H1 (cell line): Measurements from ENCODE around the gene EPX. TPM values are rescaled to one million over a fixed set of nuclear protein-coding genes. Genes with fewer than 3 reads are reported as not detected.

Experiments
- CTCF ChIA-PET: fragments of 300-600 bp; sonication (Branson Sonifier 250); formaldehyde crosslinking; loops from one replicate; lab custom pipeline; 2021; ENCODE audit not compliant: partially characterized antibody; lab: Charles Lee
- POLR2A ChIA-PET: fragments of 300-600 bp; sonication (Branson Sonifier 250); formaldehyde crosslinking; loops from one replicate; lab custom pipeline; 2021; ENCODE audit warnings: inconsistent platforms; ENCODE audit not compliant: partially characterized antibody; lab: Charles Lee
- DNase-seq, 2 experiments: peaks; one replicate each; pipeline versions ENCODE4 v3.0.0 to v3.0.0-alpha.2; 2010 to 2022; ENCODE audit warnings: low spot score in 2 of 2, low read depth in 1 of 2, mixed read lengths in 1 of 2
- FAIRE-seq: peaks from 2 replicates; lab custom pipeline; 2011; peaks lifted over from hg19 to GRCh38; lab: Jason Lieb, UNC
- H2AFZ ChIP-seq: 2 replicates; pipeline ENCODE4 v1.8.1; 2012; ENCODE audit warnings: low read length, inconsistent platforms
- H2AK5ac ChIP-seq: 2 replicates; pipeline ENCODE4 v1.6.1; 2013; ENCODE audit warnings: low read depth, low read length
- H2BK120ac ChIP-seq: replicated peaks from 2 replicates; pipeline ENCODE3; 2013; ENCODE audit warnings: low read depth, low read length, inconsistent platforms
- H2BK12ac ChIP-seq: 2 replicates; pipeline ENCODE4 v1.6.1; 2013; ENCODE audit warnings: low read depth, low read length
- H2BK15ac ChIP-seq: 2 replicates; pipeline ENCODE4 v1.6.1; 2013; ENCODE audit warnings: low read length
- H2BK20ac ChIP-seq: 2 replicates; pipeline ENCODE4 v1.6.1; 2013; ENCODE audit warnings: low read length
- H2BK5ac ChIP-seq: 2 replicates; pipeline ENCODE4 v1.6.1; 2013; ENCODE audit warnings: low read depth, low read length
- H3K14ac ChIP-seq: 2 replicates; pipeline ENCODE4 v1.6.1; 2013; ENCODE audit warnings: inconsistent platforms; ENCODE audit not compliant: insufficient read length
- H3K18ac ChIP-seq: 2 replicates; pipeline ENCODE4 v1.6.1; 2013; ENCODE audit warnings: low read length; ENCODE audit errors: extremely low read depth
- H3K23ac ChIP-seq: 2 replicates; pipeline ENCODE4 v1.6.1; 2013; ENCODE audit warnings: inconsistent platforms; ENCODE audit not compliant: insufficient read length
- H3K23me2 ChIP-seq: 2 replicates; pipeline ENCODE4 v1.6.1; 2013; ENCODE audit warnings: low read depth, low read length
- H3K27ac ChIP-seq: 2 replicates; pipeline ENCODE4 v1.6.1; 2011; ENCODE audit warnings: low read depth, low read length, inconsistent platforms
- H3K27me3 ChIP-seq, 4 experiments: replicated peaks in 1 of 4; 1 replicate in 1 of 4; 2 replicates in 3 of 4; pipeline versions ENCODE4 v1.6.1 to v1.8.1; 2011 to 2013; ENCODE audit warnings: low read length in 3 of 4, mild to moderate bottlenecking in 3 of 4, inconsistent platforms in 2 of 4, mixed read lengths in 2 of 4, moderate library complexity in 1 of 4; ENCODE audit not compliant: control insufficient read depth in 3 of 4, insufficient read depth in 3 of 4; ENCODE audit errors: extremely low read depth in 1 of 4
- H3K36me3 ChIP-seq, 4 experiments: 2 replicates each; pipeline versions ENCODE4 v1.6.1 to v1.8.1; 2011 to 2013; ENCODE audit warnings: mild to moderate bottlenecking in 4 of 4, low read length in 3 of 4, moderate library complexity in 2 of 4, control low read depth in 1 of 4, inconsistent platforms in 1 of 4; ENCODE audit not compliant: insufficient read depth in 4 of 4, control insufficient read depth in 2 of 4
- H3K4ac ChIP-seq: replicated peaks from 2 replicates; pipeline ENCODE3; 2013; ENCODE audit warnings: low read length, low read depth, mixed read lengths, inconsistent platforms; ENCODE audit not compliant: insufficient read length
- H3K4me1 ChIP-seq, 4 experiments: replicated peaks in 1 of 4; 1 replicate in 1 of 4; 2 replicates in 3 of 4; pipeline versions ENCODE4 v1.6.1 to v1.8.1; 2011 to 2013; ENCODE audit warnings: low read length in 3 of 4, inconsistent platforms in 2 of 4, mixed read lengths in 1 of 4; ENCODE audit not compliant: insufficient read depth in 4 of 4, control insufficient read depth in 3 of 4
- H3K4me2 ChIP-seq, 2 experiments: 2 replicates each; pipeline versions ENCODE4 v1.6.1 to v1.8.1; 2011 to 2013; ENCODE audit warnings: low read depth in 2 of 2, low read length in 2 of 2, control low read depth in 1 of 2, inconsistent platforms in 1 of 2, mild to moderate bottlenecking in 1 of 2; ENCODE audit not compliant: insufficient read depth in 1 of 2
- H3K4me3 ChIP-seq, 4 experiments: fragments of 200-600, 300-600 bp in 1 of 4; sonication (generic), shearing (Covaris generic), sonication (Bioruptor Twin) in 1 of 4; 2 replicates each; pipeline versions ENCODE4 v1.5.1 to v1.8.1; 2011 to 2016; ENCODE audit warnings: low read length in 4 of 4, low read depth in 3 of 4, control low read depth in 2 of 4, inconsistent platforms in 2 of 4, mild to moderate bottlenecking in 2 of 4, mixed read lengths in 1 of 4, moderate library complexity in 1 of 4; ENCODE audit not compliant: insufficient read depth in 2 of 4; ENCODE audit errors: extremely low read depth in 1 of 4
- H3K56ac ChIP-seq: replicated peaks from 2 replicates; pipeline ENCODE3; 2013; ENCODE audit warnings: low read depth, mild to moderate bottlenecking, mixed read lengths, low read length, inconsistent platforms; ENCODE audit not compliant: insufficient read length
- H3K79me1 ChIP-seq: 2 replicates; pipeline ENCODE4 v1.6.1; 2013; ENCODE audit warnings: low read depth, low read length, control low read depth
- H3K79me2 ChIP-seq, 2 experiments: 2 replicates each; pipeline versions ENCODE4 v1.6.1 to v1.8.1; 2012 to 2013; ENCODE audit warnings: low read length in 2 of 2, mild to moderate bottlenecking in 2 of 2, inconsistent platforms in 1 of 2; ENCODE audit not compliant: insufficient read depth in 2 of 2, control insufficient read depth in 1 of 2
- H3K9ac ChIP-seq, 4 experiments: replicated peaks in 1 of 4; 1 replicate in 1 of 4; 2 replicates in 3 of 4; pipeline versions ENCODE4 v1.6.1 to v1.8.1; 2011 to 2013; ENCODE audit warnings: low read depth in 3 of 4, low read length in 3 of 4, control low read depth in 2 of 4, mild to moderate bottlenecking in 2 of 4, moderate library complexity in 2 of 4, inconsistent platforms in 1 of 4; ENCODE audit errors: extremely low read depth in 1 of 4
- H3K9me3 ChIP-seq, 2 experiments: 2 replicates each; pipeline versions ENCODE4 v1.6.1 to v1.8.1; 2012 to 2013; ENCODE audit warnings: mild to moderate bottlenecking in 2 of 2, moderate library complexity in 2 of 2, control low read depth in 1 of 2, inconsistent platforms in 1 of 2, low read depth in 1 of 2, low read length in 1 of 2, mixed read lengths in 1 of 2; ENCODE audit not compliant: insufficient read depth in 2 of 2
- H4K20me1 ChIP-seq, 2 experiments: replicated peaks in 1 of 2; 2 replicates each; pipeline versions ENCODE3 to v1.8.1; 2011 to 2013; ENCODE audit warnings: inconsistent platforms in 2 of 2, low read length in 2 of 2, mild to moderate bottlenecking in 1 of 2; ENCODE audit not compliant: insufficient read depth in 2 of 2, control insufficient read depth in 1 of 2
- H4K5ac ChIP-seq: 2 replicates; pipeline ENCODE4 v1.6.1; 2013; ENCODE audit warnings: low read length, low read depth, mixed read lengths, inconsistent platforms; ENCODE audit not compliant: insufficient read length
- H4K8ac ChIP-seq: 2 replicates; pipeline ENCODE4 v1.8.0; 2013; ENCODE audit warnings: mild to moderate bottlenecking, moderate library complexity, low read length, inconsistent platforms; ENCODE audit not compliant: insufficient read depth; ENCODE audit errors: extremely low read depth
- H4K91ac ChIP-seq: replicated peaks from 2 replicates; pipeline ENCODE3; 2013; ENCODE audit warnings: low read length, mixed read lengths, inconsistent platforms; ENCODE audit not compliant: insufficient read length
- ASH2L ChIP-seq: fragments of 200-600, 300-600 bp; sonication (generic); IDR thresholded peaks from one replicate; pipeline ENCODE4 v1.7.1; 2017; ENCODE audit warnings: low read length
- CBX5 ChIP-seq: fragments of 300-800, 300-1000 bp; sonication (generic); IDR thresholded peaks from 2 replicates; pipeline ENCODE4 v1.7.1; 2016; ENCODE audit warnings: antibody characterized with exemption, low read length, low read depth
- CHD1 ChIP-seq: IDR thresholded peaks from 2 replicates; pipeline ENCODE4 v1.6.1; 2012; ENCODE audit warnings: low read depth, low read length, improper control_type of control experiment
- CTBP2 ChIP-seq: IDR thresholded peaks from 2 replicates; pipeline ENCODE4 v1.7.0; 2011; ENCODE audit warnings: borderline replicate concordance, mild to moderate bottlenecking, moderate library complexity, mixed read lengths, low read length; ENCODE audit not compliant: insufficient read depth, insufficient read length
- EGR1 ChIP-seq: IDR thresholded peaks from 2 replicates; pipeline ENCODE4 v1.6.1; 2011; ENCODE audit warnings: low read depth, low read length, borderline replicate concordance
- EZH2 ChIP-seq: fragments of 200-600 bp; sonication (generic); IDR thresholded peaks from 2 replicates; pipeline ENCODE4 v1.7.1; 2012; ENCODE audit warnings: low read depth, mild to moderate bottlenecking, moderate library complexity, low read length, inconsistent platforms; ENCODE audit not compliant: severe bottlenecking
- GABPA ChIP-seq: IDR thresholded peaks from 2 replicates; pipeline ENCODE4 v1.6.1; 2011; ENCODE audit warnings: mild to moderate bottlenecking, low read length, moderate library complexity, borderline replicate concordance; ENCODE audit not compliant: insufficient read depth
- POLR2A ChIP-seq, 2 experiments: IDR thresholded peaks; 1 replicate in 1 of 2; 2 replicates in 1 of 2; pipeline ENCODE4 v1.6.1; 2011; ENCODE audit warnings: low read depth in 2 of 2, low read length in 2 of 2, mild to moderate bottlenecking in 2 of 2; ENCODE audit errors: control extremely low read depth in 1 of 2
- POLR2AphosphoS5 ChIP-seq: IDR thresholded peaks from 2 replicates; pipeline ENCODE4 v1.6.1; 2011; ENCODE audit warnings: low read depth, low read length
- RFX5 ChIP-seq: IDR thresholded peaks from 2 replicates; pipeline ENCODE4 v1.6.1; 2011; ENCODE audit warnings: low read depth, low read length, improper control_type of control experiment, borderline replicate concordance
- SP2 ChIP-seq: IDR thresholded peaks from 2 replicates; pipeline ENCODE4 v1.6.1; 2012; ENCODE audit warnings: mild to moderate bottlenecking, low read length, inconsistent platforms
- TBP ChIP-seq: IDR thresholded peaks from 2 replicates; pipeline ENCODE4 v1.6.1; 2011; ENCODE audit warnings: low read depth, low read length, improper control_type of control experiment
- WGBS, 2 experiments: shearing (Covaris generic) in 1 of 2; methylation state at CpG; one replicate each; pipeline versions ENCODE4 v1.1.6 to v1.1.7; 2013 to 2015; ENCODE audit warnings: low lambda C conversion rate in 2 of 2, mixed read lengths in 2 of 2, inconsistent platforms in 1 of 2, low coverage in 1 of 2, missing lambda C conversion rate in 1 of 2; ENCODE audit not compliant: insufficient replicate concordance in 2 of 2, insufficient coverage in 1 of 2, insufficient read length in 1 of 2; ENCODE audit errors: extremely low coverage in 1 of 2, missing lambda C conversion rate in 1 of 2; 5-methylcytosine and 5-hydroxymethylcytosine counted together
- polyA plus RNA-seq, 7 experiments: library from polyadenylated mRNA; depleted of rRNA in 3 of 7; stranded (reverse) in 5 of 7; unstranded in 2 of 7; fragments of >200 nt in 5 of 7; fragments of 200-250 nt in 2 of 7; gene quantifications; 1 replicate in 5 of 7; 2 replicates in 1 of 7; 4 replicates in 1 of 7; pipeline versions ENCODE4 v1.2.1 to v1.2.3, GENCODE V29; 2011 to 2013; ENCODE audit warnings: missing spikeins in 2 of 7, mixed read lengths in 2 of 7
- total RNA-seq: library from RNA; stranded (reverse); fragmentation: NEBNext Ultra II Directional; extraction: Animal tissue kit (Norgen Biotek cat#: 25700); gene quantifications from 2 replicates; pipeline ENCODE4 v1.2.1, GENCODE V29; 2021
- TF ChIP-seq, protein P1 (sequence below): IDR thresholded peaks from 2 replicates; pipeline ENCODE4 v1.6.1; 2012; ENCODE audit warnings: inconsistent platforms
- TF ChIP-seq, protein P2 (sequence below): IDR thresholded peaks from 2 replicates; pipeline ENCODE4 v1.6.1; 2011; ENCODE audit warnings: low read depth, mild to moderate bottlenecking, low read length; ENCODE audit not compliant: insufficient read depth

The EPX gene
- total and polyA plus RNA-seq, 2 of the 8 experiments (the other 6 are each of a cell fraction or from before 2014, with no cell fraction given) = not detected

DNA sequence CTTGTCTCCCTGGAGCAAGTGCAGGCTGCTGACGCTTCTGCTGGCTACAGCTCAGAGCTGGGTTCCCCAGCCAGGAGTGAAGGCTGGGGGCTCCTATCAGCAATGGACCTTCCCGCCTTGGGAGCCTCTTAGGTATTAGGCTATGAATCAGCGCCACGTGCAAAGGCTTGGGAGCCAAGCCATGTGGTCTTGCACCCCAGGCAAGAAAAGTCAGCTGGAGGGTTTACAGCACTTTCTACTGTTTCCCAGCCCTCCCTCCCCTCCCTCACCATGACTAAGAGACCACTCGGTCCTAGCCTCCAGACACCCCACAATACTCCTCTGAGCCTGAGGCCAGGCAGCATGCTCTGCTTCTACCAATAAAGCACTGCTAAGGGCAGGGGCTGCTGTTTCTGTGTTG is 12.3 kb downstream of the EPX start:
- Histone ChIP-seq H4K8ac (no peak overlapping the region), H3K79me1 (no peaks in the 10 kb centered on the region), H3K14ac (no peak overlapping the region), H4K5ac (no peak overlapping the region), H3K36me3 (peaks cover 0 to 5% (median 2%) of the 10 kb centered on the region in 4 experiments; a peak in 4 of 8 replicates), H2AK5ac (no peak overlapping the region), H3K18ac (no peak overlapping the region), H3K4me3 (no peak overlapping the region), H3K23ac (no peak overlapping the region), H4K91ac (no peak overlapping the region), H2AFZ (no peak overlapping the region), H2BK12ac (no peak overlapping the region), H2BK120ac (no peak overlapping the region), H3K56ac (no peak overlapping the region), H3K9ac (no peak overlapping the region), H3K79me2 (no peaks in the 10 kb centered on the region), H3K27ac (no peak overlapping the region), H3K27me3 (no peaks in the 10 kb centered on the region), H3K9me3 (no peaks in the 10 kb centered on the region), H3K4ac (no peak overlapping the region), H2BK5ac (no peak overlapping the region), H4K20me1 (no peaks in the 10 kb centered on the region), H2BK20ac (no peak overlapping the region), H3K4me2 (no peak overlapping the region), H3K23me2 (no peaks in the 10 kb centered on the region), H2BK15ac (no peak overlapping the region), H3K4me1 (no peaks in the 10 kb centered on the region)
- TF ChIP-seq TBP (no peak), POLR2AphosphoS5 (no peak), POLR2A (IDR thresholded peaks at IDR 0.05; ENCODE audit: control extremely low read depth in 1 of 2, low read depth in 2 of 2, low read length in 2 of 2) (no peak), GABPA (no peak), ASH2L (no peak), CTBP2 (no peak), SP2 (no peak), CHD1 (no peak), CBX5 (no peak), EGR1 (no peak), EZH2 (no peak), RFX5 (no peak)
- TF ChIP-seq, protein P1, sequence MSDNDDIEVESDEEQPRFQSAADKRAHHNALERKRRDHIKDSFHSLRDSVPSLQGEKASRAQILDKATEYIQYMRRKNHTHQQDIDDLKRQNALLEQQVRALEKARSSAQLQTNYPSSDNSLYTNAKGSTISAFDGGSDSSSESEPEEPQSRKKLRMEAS = no peak
- TF ChIP-seq, protein P2, sequence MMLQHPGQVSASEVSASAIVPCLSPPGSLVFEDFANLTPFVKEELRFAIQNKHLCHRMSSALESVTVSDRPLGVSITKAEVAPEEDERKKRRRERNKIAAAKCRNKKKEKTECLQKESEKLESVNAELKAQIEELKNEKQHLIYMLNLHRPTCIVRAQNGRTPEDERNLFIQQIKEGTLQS = no peak
- CTCF ChIA-PET = interaction anchor here (0.7 to 0.9 kb wide), 2 partner anchors 11 to 37 kb away, joined by 3 read pairs; no protein-coding TSS in a partner anchor
- DNase-seq (no peak), FAIRE-seq (no peak)
- 92% methylated on average over 4 of the region's 5 CpGs; no CpG with 5 or more reads in 1 of the 2 experiments for WGBS, 2 experiments
- POLR2A ChIA-PET = no interaction called here
